ENCODE measurements around the gene MEIG1. TPM values are rescaled to one million over a fixed set of nuclear protein-coding genes. Genes with fewer than 3 reads are reported as not detected.
"Not testable (repeated sequence)": the region's sequence is repeated elsewhere in the genome, so short reads cannot be mapped to it uniquely, and the experiment has no call there.

The MEIG1 gene
- polyA plus RNA-seq, 6 donors from 2014 or later, result 0.99 to 2.2 (median 1.2) TPM; not detected in 3

DNA sequence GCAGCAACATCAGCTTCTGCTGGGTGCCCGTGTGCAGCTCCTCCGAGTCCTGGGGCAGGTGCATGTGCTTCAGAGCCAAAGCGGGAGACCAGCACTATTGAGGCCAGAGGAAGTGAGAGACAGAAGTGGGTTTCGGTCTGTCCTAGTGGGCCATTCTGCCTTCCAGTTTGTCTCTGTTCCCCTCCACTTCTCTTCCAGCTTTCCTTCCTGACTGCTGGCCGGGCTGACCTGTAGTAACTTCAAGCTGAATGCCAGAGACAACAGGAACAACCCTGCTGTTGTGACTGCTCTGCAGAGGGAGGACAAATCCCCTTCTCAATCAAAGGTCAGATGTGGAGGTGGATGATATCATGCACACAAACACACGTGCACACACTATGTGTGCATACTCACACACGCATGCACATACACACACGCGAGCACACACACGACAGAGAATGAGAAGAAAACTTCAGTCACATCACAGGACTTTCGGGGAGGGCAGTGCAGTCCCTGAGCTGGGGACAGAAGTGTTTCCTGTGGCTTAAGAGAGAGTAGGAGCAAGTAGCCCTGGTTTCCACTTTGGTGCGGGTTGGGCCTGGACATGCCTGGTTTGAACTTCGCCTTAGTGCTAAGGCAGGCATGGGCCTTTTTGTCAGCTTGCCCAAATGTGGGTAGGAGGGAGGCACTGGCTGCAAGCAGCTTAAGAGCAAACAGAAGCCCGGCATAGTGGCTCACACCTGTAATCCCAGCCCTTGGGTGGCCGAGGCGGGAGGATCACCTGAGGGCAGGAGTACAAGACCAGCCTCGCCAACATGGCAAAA, 16.8 kb upstream of the MEIG1 start:
- H3K36me3 Mint-ChIP-seq, H3K9me3 Mint-ChIP-seq, H3K27me3 Mint-ChIP-seq, DNase-seq: not testable (repeated sequence)
- Mint-ChIP-seq H3K4me1 (peaks cover 4 to 33% (median 10%) of the 10 kb centered on the region in 3 donors), H3K27ac (peak overlapping the region in 3 of 6 donors; percentile 29 to 87 (median 78)), H3K4me3 (peak overlapping the region in 2 of 8 donors; percentile 70 to 78)
- ATAC-seq (ENCODE audit: low read depth in 2 of 2), result peak in 1 of 2 donors; percentile 67

GRCh38 chr10:14942950-14943338, 16.2 kb upstream of the MEIG1 start:
- not testable (repeated sequence) for ATAC-seq (ENCODE audit: low read depth in 2 of 2); H3K9me3 Mint-ChIP-seq; H3K27me3 Mint-ChIP-seq; H3K36me3 Mint-ChIP-seq; H3K4me3 Mint-ChIP-seq; DNase-seq
- Mint-ChIP-seq H3K27ac (peak overlapping the region in 1 of 6 donors; percentile 47), H3K4me1 (peaks cover 4 to 33% (median 10%) of the 10 kb centered on the region in 3 donors)

DNA sequence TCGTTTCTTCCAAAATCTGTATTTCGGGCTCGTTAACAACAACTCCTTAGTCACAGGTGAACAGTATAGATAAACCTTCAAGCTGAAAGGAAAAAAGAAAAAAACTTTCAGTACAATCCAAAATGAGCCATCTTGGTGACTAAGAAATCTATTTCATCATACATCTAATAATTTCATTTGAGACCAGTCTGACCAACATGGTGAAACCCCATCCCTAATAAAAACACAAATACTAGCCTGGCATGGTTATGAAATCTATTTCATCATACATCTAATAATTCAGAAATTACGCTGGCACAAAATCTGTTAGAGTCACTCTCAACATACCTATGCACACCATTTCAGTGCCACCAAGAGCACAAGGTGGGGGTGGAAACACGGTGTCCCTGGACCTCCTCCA, 14.1 kb upstream of the MEIG1 start:
- H3K36me3 Mint-ChIP-seq, result peaks cover 0 to 10% of the 10 kb centered on the region in 2 donors
- DNase-seq (no peak), ATAC-seq (ENCODE audit: low read depth in 2 of 2) (no peak)
- peaks cover 11 to 45% (median 22%) of the 10 kb centered on the region in 3 donors for H3K4me1 Mint-ChIP-seq
- H3K27ac Mint-ChIP-seq, result no peak overlapping the region
- no peak overlapping the region for H3K4me3 Mint-ChIP-seq
- no peaks in the 10 kb centered on the region for H3K27me3 Mint-ChIP-seq
- H3K9me3 Mint-ChIP-seq, result no peaks in the 10 kb centered on the region

DNA sequence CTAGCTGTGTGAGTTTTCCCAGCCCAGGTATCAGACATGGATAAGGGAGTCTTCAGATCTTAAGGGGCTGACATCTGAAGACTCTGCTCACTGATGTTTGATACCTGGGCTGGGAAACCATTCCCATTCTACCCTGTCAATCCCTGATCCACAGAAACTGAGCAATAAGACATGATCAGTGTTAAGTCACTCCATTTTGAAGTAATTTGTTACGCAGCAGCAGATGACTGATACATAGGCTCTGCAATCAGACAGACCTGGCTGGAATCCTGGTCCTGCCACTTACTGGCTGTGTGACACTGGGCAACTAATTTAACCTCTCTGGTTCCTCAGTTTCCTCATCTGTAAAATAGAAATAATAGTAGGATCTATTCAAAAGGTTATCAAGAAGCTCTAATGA, 11.9 kb upstream of the MEIG1 start:
- H3K4me1 Mint-ChIP-seq, result peaks cover 22 to 52% (median 32%) of the 10 kb centered on the region in 3 donors
- ATAC-seq (ENCODE audit: low read depth in 2 of 2) (no peak), DNase-seq (no peak)
- no peak overlapping the region for H3K27ac Mint-ChIP-seq
- H3K36me3 Mint-ChIP-seq, result peaks cover 0 to 10% of the 10 kb centered on the region in 2 donors
- H3K9me3 Mint-ChIP-seq, result no peaks in the 10 kb centered on the region
- H3K27me3 Mint-ChIP-seq, result no peaks in the 10 kb centered on the region
- no peak overlapping the region for H3K4me3 Mint-ChIP-seq

DNA sequence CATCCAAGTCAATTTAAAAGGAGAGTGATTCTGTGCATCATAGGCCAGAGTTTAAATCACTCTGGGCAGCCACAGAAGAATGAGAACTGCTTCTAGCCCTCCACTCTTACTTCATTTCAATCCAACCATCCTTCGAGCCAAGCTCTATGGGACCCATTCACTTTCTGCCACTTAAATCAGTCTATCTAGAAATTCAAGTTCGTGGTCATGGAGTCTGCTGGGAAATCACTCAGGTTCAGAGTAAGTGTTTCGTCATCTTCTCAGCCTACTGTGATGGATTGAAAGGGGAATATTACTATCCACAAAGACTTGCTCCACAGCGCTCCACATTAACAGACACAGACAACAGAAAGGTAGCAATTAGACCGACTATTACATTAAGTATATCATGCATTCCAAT, 9.9 kb upstream of the MEIG1 start:
- DNase-seq (no peak), ATAC-seq (ENCODE audit: low read depth in 2 of 2) (no peak)
- H3K36me3 Mint-ChIP-seq, result peaks cover 0 to 10% of the 10 kb centered on the region in 2 donors
- H3K27ac Mint-ChIP-seq, result peak overlapping the region in 2 of 6 donors; percentile 37 to 39
- H3K4me3 Mint-ChIP-seq, result peak overlapping the region in 2 of 8 donors; percentile 2 to 50
- no peaks in the 10 kb centered on the region for H3K9me3 Mint-ChIP-seq
- H3K27me3 Mint-ChIP-seq, result no peaks in the 10 kb centered on the region
- H3K4me1 Mint-ChIP-seq, result peaks cover 34 to 62% (median 46%) of the 10 kb centered on the region in 3 donors

DNA sequence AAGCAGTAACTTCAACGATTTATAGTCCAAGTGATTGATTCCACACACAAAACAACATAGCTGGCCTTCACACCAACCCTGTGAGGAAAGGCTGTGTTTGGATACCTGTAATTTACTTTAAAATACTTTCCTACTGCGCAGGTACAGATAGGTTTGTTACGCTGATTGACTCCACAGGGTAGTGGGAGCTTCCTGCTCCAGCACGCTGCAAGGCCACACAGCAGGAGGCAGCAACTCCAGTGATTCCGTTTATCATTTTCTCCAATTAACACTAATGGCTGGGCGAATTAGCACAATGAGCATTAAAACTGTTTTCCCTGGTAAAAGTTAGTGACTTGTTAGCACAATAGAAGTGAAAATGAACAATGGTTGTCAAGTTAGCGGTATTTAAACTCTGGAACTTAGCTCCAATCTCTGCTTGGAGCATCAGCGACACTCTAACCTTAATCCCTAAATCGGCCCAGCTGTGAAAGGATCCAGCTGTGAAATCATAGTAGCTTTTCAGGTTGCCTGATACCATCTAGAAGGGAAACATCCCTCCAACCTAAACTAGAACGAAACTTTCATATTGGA, 6.3 kb upstream of the MEIG1 start:
- Mint-ChIP-seq H3K4me1 (peaks cover 44 to 71% (median 53%) of the 10 kb centered on the region in 3 donors), H3K27me3 (no peaks in the 10 kb centered on the region), H3K27ac (peak overlapping the region; percentile 89 to 97 (median 94)), H3K9me3 (no peaks in the 10 kb centered on the region), H3K36me3 (peaks cover 0 to 10% of the 10 kb centered on the region in 2 donors), H3K4me3 (peak overlapping the region; percentile 83 to 97 (median 92))
- no peak for ATAC-seq (ENCODE audit: low read depth in 2 of 2)
- DNase-seq, result no peak

- DNase-seq, result no peak
- Mint-ChIP-seq H3K4me1 (peaks cover 46 to 75% (median 53%) of the 10 kb centered on the region in 3 donors), H3K27ac (peak overlapping the region; percentile 89 to 97 (median 94)), H3K9me3 (no peaks in the 10 kb centered on the region), H3K27me3 (no peaks in the 10 kb centered on the region), H3K4me3 (peak overlapping the region; percentile 83 to 97 (median 92)), H3K36me3 (peaks cover 0 to 10% of the 10 kb centered on the region in 2 donors)
- ATAC-seq (ENCODE audit: low read depth in 2 of 2), result peak; percentile 9 to 10
These were observed 5.7 kb upstream of the MEIG1 start for GRCh38 chr10:14953424-14954000.

GRCh38 chr10:14954001-14954770, 5.0 kb upstream of the MEIG1 start, which contains the start of gene DCLRE1C:
TSS of gene DCLRE1C (minus strand) at chr10:14954096. CDS start at chr10:14954010, 86 bp downstream.
- Mint-ChIP-seq H3K4me3 (peak within 1 kb of the TSS; percentile 83 to 97 (median 92)), H3K27ac (peak within 1 kb of the TSS; percentile 89 to 97 (median 95)), H3K4me1 (peaks cover 47 to 77% (median 48%) of the 10 kb centered on the region in 3 donors), H3K36me3 (peaks cover 0 to 4% of the 10 kb centered on the region in 2 donors), H3K27me3 (no peaks in the 10 kb centered on the region), H3K9me3 (no peaks in the 10 kb centered on the region)
- peak; percentile 69 to 74 for ATAC-seq (ENCODE audit: low read depth in 2 of 2)
- DNase-seq, result peak; percentile 80

GRCh38 chr10:14954934-14955333, 4.3 kb upstream of the MEIG1 start:
- no peak for ATAC-seq (ENCODE audit: low read depth in 2 of 2)
- peaks cover 44 to 71% (median 45%) of the 10 kb centered on the region in 3 donors for H3K4me1 Mint-ChIP-seq

GRCh38 chr10:14958872-14959220, 342 bp upstream of the MEIG1 start:
- H3K4me1 Mint-ChIP-seq, result peaks cover 19 to 43% (median 22%) of the 10 kb centered on the region in 3 donors
- no peak for DNase-seq
- ATAC-seq (ENCODE audit: low read depth in 2 of 2), result no peak
- H3K27ac Mint-ChIP-seq, result peak overlapping the region; percentile 95 to 99 (median 98)
- H3K4me3 Mint-ChIP-seq, result peak overlapping the region; percentile 96 to 99 (median 98)
- no peaks in the 10 kb centered on the region for H3K27me3 Mint-ChIP-seq
- no peaks in the 10 kb centered on the region for H3K9me3 Mint-ChIP-seq
- no peaks in the 10 kb centered on the region for H3K36me3 Mint-ChIP-seq

More at GRCh38 chr10:14954934-14955333, 4.3 kb upstream of the MEIG1 start:
- no peaks in the 10 kb centered on the region for H3K36me3 Mint-ChIP-seq
- no peak for DNase-seq
- H3K9me3 Mint-ChIP-seq, result no peaks in the 10 kb centered on the region
- H3K4me3 Mint-ChIP-seq, result peak overlapping the region; percentile 66 to 97 (median 92)
- peak overlapping the region; percentile 89 to 97 (median 95) for H3K27ac Mint-ChIP-seq
- H3K27me3 Mint-ChIP-seq, result no peaks in the 10 kb centered on the region

DNA sequence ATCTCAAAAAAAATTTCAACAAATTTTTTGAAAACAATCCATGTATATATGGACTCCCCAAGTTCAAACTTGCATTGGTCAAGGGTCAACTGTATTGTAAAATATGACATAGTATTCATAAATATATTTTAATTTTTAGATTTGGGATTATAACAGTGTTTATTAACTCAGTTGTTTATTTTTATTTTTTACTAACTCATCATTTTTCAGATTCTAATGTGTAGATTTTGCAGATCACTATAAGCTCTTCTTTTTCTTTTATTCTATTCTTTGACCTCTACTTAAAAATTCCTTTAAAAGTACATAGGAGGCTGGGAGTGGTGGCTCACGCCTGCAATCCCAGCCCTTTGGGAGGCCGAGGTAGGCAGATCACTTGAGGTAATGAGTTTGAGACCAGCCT, 8.7 kb downstream of the MEIG1 start:
- DNase-seq (no peak), ATAC-seq (ENCODE audit: low read depth in 2 of 2) (no peak)
- no peak overlapping the region for H3K4me3 Mint-ChIP-seq
- no peaks in the 10 kb centered on the region for H3K9me3 Mint-ChIP-seq
- no peak overlapping the region for H3K27ac Mint-ChIP-seq
- no peaks in the 10 kb centered on the region for H3K36me3 Mint-ChIP-seq
- H3K27me3 Mint-ChIP-seq, result no peaks in the 10 kb centered on the region
- H3K4me1 Mint-ChIP-seq, result peaks cover 0 to 4% (median 0%) of the 10 kb centered on the region in 3 donors

DNA sequence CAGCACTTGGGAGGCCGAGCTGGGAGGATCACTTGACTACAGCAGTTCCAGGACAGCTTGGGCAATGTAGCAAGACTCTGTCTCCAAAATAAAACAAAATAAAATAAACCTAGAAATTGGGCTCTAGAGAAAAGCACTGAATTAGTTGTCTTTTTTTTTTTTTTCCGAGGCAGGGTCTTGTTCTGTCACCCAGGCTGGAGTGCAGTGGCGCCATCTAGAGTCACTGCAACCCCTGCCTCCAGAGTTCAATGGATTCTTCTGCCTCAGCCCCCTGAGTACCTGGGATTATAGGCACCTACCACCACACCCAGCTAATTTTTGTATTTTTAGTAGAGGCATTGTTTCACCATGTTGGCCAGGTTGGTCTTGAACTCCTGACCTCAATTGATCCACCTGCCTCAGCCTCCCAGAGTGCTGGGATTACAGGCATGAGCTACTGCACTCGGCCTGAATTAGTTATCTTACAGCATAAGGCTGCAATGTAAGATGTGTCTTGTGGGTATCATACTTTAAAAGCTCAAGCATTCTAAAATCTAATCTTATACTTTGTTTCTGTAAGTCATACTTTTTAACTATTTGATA, 12.8 kb downstream of the MEIG1 start:
- Mint-ChIP-seq H3K27me3 (peaks cover 8 to 26% (median 14%) of the 10 kb centered on the region in 3 donors), H3K36me3 (no peaks in the 10 kb centered on the region), H3K4me3 (no peak overlapping the region), H3K4me1 (peaks cover 4 to 10% (median 6%) of the 10 kb centered on the region in 3 donors), H3K27ac (no peak overlapping the region), H3K9me3 (no peaks in the 10 kb centered on the region)
- ATAC-seq (ENCODE audit: low read depth in 2 of 2) (peak; percentile 53 to 71), DNase-seq (peak; percentile 42)
